Subcutaneous abdominal adipose tissue (tissue), 5 donors: ENCODE data around the gene HMCN1.

Experiments used
- H3K27ac ChIP-seq: one replicate; pipeline ENCODE4 v1.7.0; 2013; ENCODE audit warnings: low read depth, mild to moderate bottlenecking, inconsistent platforms, low read length, moderate library complexity
- H3K27me3 ChIP-seq, 5 donors: one replicate each; pipeline ENCODE4 v1.7.0; 2013; ENCODE audit warnings: low read length in 5 of 5, inconsistent platforms in 1 of 5; ENCODE audit not compliant: control insufficient read depth in 5 of 5, insufficient read depth in 4 of 5
- H3K36me3 ChIP-seq, 5 donors: one replicate each; pipeline ENCODE4 v1.7.0; 2013; ENCODE audit warnings: low read length in 5 of 5; ENCODE audit not compliant: control insufficient read depth in 5 of 5, insufficient read depth in 5 of 5
- H3K4me1 ChIP-seq, 5 donors: one replicate each; pipeline ENCODE4 v1.7.0; 2013; ENCODE audit warnings: low read length in 5 of 5, mild to moderate bottlenecking in 3 of 5, moderate library complexity in 1 of 5; ENCODE audit not compliant: control insufficient read depth in 5 of 5, insufficient read depth in 5 of 5
- H3K4me3 ChIP-seq, 5 donors: one replicate each; pipeline ENCODE4 v1.7.0; 2013; ENCODE audit warnings: low read length in 5 of 5, low read depth in 1 of 5
- H3K9ac ChIP-seq, 5 donors: one replicate each; pipeline ENCODE4 v1.7.0; 2013; ENCODE audit warnings: low read length in 5 of 5, mild to moderate bottlenecking in 4 of 5, moderate library complexity in 3 of 5
- H3K9me3 ChIP-seq, 5 donors: one replicate each; pipeline ENCODE4 v1.7.0; 2013; ENCODE audit warnings: low read length in 5 of 5; ENCODE audit not compliant: control insufficient read depth in 5 of 5
- donor health status: healthy.
- donor health status: healthy.
- donor health status: healthy.
- donor health status: healthy.
- donor health status: healthy.

The HMCN1 gene

GRCh38 chr1:185837711-185838110 is 103.5 kb downstream of the HMCN1 start:
- H3K4me1 ChIP-seq: peaks cover 0 to 5% (median 0%) of the 10 kb centered on the region in 5 donors
- H3K36me3 ChIP-seq: no peaks in the 10 kb centered on the region
- no peak overlapping the region for H3K9ac ChIP-seq
- H3K4me3 ChIP-seq: no peak overlapping the region
- H3K27me3 ChIP-seq: no peaks in the 10 kb centered on the region
- no peak overlapping the region for H3K27ac ChIP-seq
- no peaks in the 10 kb centered on the region for H3K9me3 ChIP-seq

- H3K4me1 ChIP-seq: peaks cover 0 to 5% (median 0%) of the 10 kb centered on the region in 5 donors
- H3K9ac ChIP-seq: no peak overlapping the region
- no peak overlapping the region for H3K4me3 ChIP-seq
- no peaks in the 10 kb centered on the region for H3K36me3 ChIP-seq
- H3K27me3 ChIP-seq: no peaks in the 10 kb centered on the region
- no peaks in the 10 kb centered on the region for H3K9me3 ChIP-seq
- H3K27ac ChIP-seq: no peak overlapping the region
These were observed 103.9 kb downstream of the HMCN1 start for GRCh38 chr1:185838111-185838510.

- Histone ChIP-seq H3K36me3 (no peaks in the 10 kb centered on the region), H3K27me3 (no peaks in the 10 kb centered on the region), H3K4me1 (peaks cover 0 to 14% (median 0%) of the 10 kb centered on the region in 5 donors), H3K9me3 (no peaks in the 10 kb centered on the region), H3K9ac (no peak overlapping the region), H3K27ac (no peak overlapping the region), H3K4me3 (no peak overlapping the region)
These were observed 106.7 kb downstream of the HMCN1 start for GRCh38 chr1:185840880-185841279.

- H3K4me3 ChIP-seq: no peak overlapping the region
- no peak overlapping the region for H3K9ac ChIP-seq
- peaks cover 0 to 12% (median 0%) of the 10 kb centered on the region in 5 donors for H3K4me1 ChIP-seq
- H3K9me3 ChIP-seq: no peaks in the 10 kb centered on the region
- H3K36me3 ChIP-seq: peaks cover 0 to 3% (median 0%) of the 10 kb centered on the region in 5 donors
- no peaks in the 10 kb centered on the region for H3K27me3 ChIP-seq
- no peak overlapping the region for H3K27ac ChIP-seq
These were observed 109.2 kb downstream of the HMCN1 start for GRCh38 chr1:185843297-185843869.

- Histone ChIP-seq H3K4me3 (no peak overlapping the region), H3K9me3 (no peaks in the 10 kb centered on the region), H3K4me1 (peaks cover 0 to 9% (median 0%) of the 10 kb centered on the region in 5 donors), H3K9ac (no peak overlapping the region), H3K27ac (no peak overlapping the region), H3K27me3 (no peaks in the 10 kb centered on the region), H3K36me3 (peaks cover 0 to 3% (median 0%) of the 10 kb centered on the region in 5 donors)
These were observed 109.8 kb downstream of the HMCN1 start for GRCh38 chr1:185843986-185844385.

- Histone ChIP-seq H3K4me1 (peaks cover 0 to 9% (median 0%) of the 10 kb centered on the region in 5 donors), H3K4me3 (no peak overlapping the region), H3K27ac (no peak overlapping the region), H3K36me3 (peaks cover 0 to 3% (median 0%) of the 10 kb centered on the region in 5 donors), H3K27me3 (no peaks in the 10 kb centered on the region), H3K9ac (no peak overlapping the region), H3K9me3 (no peaks in the 10 kb centered on the region)
These were observed 112.7 kb downstream of the HMCN1 start for GRCh38 chr1:185846672-185847444.

- H3K27me3 ChIP-seq: no peaks in the 10 kb centered on the region
- H3K9ac ChIP-seq: no peak overlapping the region
- H3K36me3 ChIP-seq: peaks cover 0 to 3% (median 0%) of the 10 kb centered on the region in 5 donors
- H3K4me3 ChIP-seq: no peak overlapping the region
- H3K4me1 ChIP-seq: peaks cover 0 to 2% (median 0%) of the 10 kb centered on the region in 5 donors
- H3K27ac ChIP-seq: no peak overlapping the region
- H3K9me3 ChIP-seq: no peaks in the 10 kb centered on the region
These were observed 114.8 kb downstream of the HMCN1 start for GRCh38 chr1:185849014-185849413.

- Histone ChIP-seq H3K9me3 (no peaks in the 10 kb centered on the region), H3K27ac (no peak overlapping the region), H3K36me3 (peaks cover 0 to 3% (median 0%) of the 10 kb centered on the region in 5 donors), H3K9ac (no peak overlapping the region), H3K27me3 (no peaks in the 10 kb centered on the region), H3K4me1 (no peaks in the 10 kb centered on the region), H3K4me3 (no peak overlapping the region)
These were observed 116.2 kb downstream of the HMCN1 start for GRCh38 chr1:185850366-185850765.

- Histone ChIP-seq H3K36me3 (no peaks in the 10 kb centered on the region), H3K27me3 (no peaks in the 10 kb centered on the region), H3K4me1 (no peaks in the 10 kb centered on the region), H3K9me3 (no peaks in the 10 kb centered on the region), H3K27ac (no peak overlapping the region), H3K9ac (no peak overlapping the region), H3K4me3 (no peak overlapping the region)
These were observed 119.5 kb downstream of the HMCN1 start for GRCh38 chr1:185853739-185854138.

- no peak overlapping the region for H3K9ac ChIP-seq
- no peak overlapping the region for H3K27ac ChIP-seq
- no peaks in the 10 kb centered on the region for H3K36me3 ChIP-seq
- no peaks in the 10 kb centered on the region for H3K9me3 ChIP-seq
- no peaks in the 10 kb centered on the region for H3K27me3 ChIP-seq
- no peaks in the 10 kb centered on the region for H3K4me1 ChIP-seq
- no peak overlapping the region for H3K4me3 ChIP-seq
These were observed 122.3 kb downstream of the HMCN1 start for GRCh38 chr1:185856482-185856881.
